ENCODE results near the gene DZIP1.

- TF ChIP-seq CTCF (IDR thresholded peaks at IDR 0.05 in 8 of 11, conservative IDR thresholded peaks at IDR 0.05 in 3 of 11) (no peak), POLR2AphosphoS5 (IDR thresholded peaks at IDR 0.05) (no peak)
Measured at GRCh38 chr13:95620030-95620824, 24.3 kb downstream of the DZIP1 start.
